ENCODE results near the gene IYD.
"Not testable (repeated sequence)": the region's sequence is repeated elsewhere in the genome, so short reads cannot be mapped to it uniquely, and the experiment has no call there.

IYD gene

DNA sequence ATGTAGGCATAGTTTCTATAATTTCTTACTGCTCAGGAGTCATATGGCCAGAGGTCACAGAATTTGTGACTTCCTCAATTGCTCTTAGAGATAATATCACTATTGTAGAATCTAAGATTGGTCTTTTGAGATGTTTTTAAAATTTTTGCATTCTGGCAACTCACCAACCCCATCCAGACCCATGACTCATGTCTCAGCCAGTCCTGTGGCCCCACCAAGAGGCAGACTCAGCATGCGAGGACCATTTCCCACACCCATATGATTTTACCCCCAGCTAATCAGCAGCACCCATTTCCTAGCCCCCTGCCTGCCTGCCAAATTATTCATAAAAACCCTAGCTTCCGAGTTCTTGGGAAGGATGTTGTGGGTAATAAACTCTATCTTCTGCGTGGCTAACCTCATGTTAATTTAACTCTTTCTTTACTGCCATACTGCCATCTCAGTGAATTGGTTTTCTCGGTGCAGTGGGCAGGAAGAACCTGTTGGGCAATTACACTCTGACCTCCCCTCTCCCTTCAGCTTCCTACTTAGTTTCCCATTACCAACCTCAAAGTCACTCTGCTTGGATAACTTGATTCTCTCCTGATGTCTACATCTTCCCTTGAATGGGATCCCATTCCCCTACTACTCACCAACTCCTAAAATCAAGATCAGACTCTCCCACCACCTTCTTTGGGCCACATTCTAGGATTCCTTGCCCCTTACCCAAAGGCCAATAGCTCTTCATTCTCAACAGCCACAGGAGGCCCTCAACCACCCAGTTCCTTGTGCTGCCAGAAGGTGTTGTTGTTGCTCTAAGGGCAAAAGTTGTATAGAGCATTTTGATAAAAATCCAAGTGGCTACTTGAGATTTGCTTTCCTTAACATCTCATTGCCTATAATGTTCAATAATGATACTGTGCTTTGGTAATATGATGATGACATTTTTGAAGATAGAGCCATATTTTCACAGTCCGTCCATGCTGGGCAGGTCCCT lies 16.2 kb upstream of the IYD start:
- DNase-seq, result no peak

DNA sequence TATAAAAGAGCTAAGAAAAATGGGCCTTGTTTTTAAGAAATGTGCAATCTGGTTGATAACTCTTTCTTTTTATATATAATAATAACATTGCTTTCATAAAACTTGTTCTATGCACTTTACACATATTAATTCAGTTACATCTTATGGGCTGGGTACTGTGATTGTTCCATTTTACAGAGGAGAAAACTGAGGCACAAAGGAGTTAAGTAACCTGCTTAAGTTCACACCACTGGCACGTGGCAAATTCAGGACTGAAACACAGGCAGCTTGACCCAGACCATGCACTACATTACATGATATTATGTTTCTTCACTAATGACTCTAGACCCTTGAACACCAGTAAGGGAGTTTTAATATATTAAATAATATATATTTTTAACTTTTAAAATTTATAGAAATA lies 15.4 kb upstream of the IYD start:
- no peak for DNase-seq

DNA sequence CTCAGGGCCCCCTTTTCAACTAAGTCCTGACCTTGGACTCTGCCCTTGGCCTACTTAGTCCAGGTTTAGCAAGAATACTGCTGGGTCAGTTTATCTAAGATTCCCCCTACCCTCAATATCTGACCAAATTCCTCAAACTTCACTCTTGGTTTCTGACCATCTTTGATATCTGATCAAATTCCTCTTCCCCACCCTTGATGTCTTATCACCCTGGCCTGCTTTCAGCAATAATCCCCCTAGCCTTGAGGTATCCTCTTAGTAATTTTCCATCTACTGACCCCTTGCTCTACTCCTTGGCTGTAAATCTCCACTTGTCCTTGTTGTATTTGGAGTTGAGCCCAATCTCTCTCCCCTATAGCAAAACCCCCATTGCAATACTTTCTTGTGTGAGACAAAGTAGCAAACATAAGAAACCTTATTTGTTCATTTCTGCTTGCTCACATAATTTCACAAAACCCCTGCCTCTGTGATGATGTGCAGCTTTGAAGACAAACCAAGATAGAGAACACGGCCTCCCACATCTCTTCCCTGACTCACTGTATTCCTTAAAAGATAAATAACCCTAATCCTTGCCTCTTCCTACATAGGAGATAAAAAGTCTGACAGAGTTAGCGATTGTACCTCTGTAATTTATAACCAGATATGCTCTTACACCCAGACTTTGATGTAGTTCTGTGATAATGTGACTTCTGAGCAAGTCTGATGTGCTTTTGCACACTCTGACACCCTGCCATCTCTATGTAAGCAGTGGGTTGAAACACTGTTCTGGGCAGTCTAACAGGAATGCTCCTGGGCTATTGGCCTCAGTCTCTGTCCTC lies 13.8 kb upstream of the IYD start:
- DNase-seq, result no peak

DNA sequence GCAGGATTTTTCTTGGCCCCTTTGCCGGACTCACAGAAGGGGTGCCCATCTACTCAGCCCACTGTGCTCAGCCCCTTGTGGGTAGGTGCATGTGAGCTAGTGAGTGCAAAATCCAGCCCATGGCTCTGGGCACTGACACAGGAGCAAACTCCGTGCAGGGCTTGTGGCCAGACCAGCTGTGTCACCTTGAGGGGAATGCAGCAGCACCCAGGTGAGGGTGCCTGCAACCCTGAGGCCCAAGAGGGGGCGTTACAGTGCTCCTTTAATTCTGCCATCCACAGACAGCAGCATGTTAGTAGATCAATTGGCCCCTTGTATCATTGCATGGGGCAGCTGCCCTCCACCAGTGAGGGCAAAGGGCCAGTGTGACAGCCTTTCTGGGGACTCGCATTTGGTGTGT lies 12.9 kb upstream of the IYD start:
- DNase-seq, result no peak

DNA sequence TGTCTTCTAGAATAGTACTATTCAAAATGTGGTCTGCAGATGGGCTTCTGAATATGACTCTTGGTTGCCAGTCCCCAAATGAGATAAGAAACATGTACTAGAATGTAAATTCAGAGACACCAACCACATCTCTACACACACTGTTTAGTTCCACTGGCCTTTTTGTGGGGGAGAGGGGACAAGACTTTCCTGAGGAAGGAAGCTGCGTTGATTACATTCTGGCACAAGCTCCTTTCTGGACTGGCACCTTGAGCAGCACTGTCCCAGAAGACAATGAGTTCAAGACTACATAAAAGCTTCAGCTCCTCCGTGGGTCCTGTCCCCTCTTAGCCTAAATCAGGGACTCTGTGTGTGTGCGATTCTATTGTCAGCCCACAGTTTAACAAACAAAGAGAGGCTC lies 6.9 kb upstream of the IYD start:
- DNase-seq, result no peak

DNA sequence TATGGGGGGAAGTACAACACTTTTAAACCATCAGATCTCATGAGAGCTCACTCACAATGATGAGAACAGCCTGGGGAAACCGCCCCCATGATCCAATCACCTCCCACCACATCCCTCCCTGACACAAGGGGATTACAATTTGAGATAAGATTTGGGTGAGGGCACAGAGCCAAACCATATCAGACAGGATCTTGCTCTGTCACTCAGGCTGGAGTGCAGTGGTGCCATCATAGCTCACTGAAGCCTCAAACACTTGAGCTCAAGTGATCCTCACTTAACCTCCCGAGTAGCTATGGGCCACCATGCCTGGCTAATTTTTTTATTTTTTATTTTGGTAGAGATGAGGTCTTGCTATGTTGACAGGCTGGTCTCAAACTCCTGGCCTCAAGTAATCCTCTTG lies 5.1 kb upstream of the IYD start:
- no peak for DNase-seq

DNA sequence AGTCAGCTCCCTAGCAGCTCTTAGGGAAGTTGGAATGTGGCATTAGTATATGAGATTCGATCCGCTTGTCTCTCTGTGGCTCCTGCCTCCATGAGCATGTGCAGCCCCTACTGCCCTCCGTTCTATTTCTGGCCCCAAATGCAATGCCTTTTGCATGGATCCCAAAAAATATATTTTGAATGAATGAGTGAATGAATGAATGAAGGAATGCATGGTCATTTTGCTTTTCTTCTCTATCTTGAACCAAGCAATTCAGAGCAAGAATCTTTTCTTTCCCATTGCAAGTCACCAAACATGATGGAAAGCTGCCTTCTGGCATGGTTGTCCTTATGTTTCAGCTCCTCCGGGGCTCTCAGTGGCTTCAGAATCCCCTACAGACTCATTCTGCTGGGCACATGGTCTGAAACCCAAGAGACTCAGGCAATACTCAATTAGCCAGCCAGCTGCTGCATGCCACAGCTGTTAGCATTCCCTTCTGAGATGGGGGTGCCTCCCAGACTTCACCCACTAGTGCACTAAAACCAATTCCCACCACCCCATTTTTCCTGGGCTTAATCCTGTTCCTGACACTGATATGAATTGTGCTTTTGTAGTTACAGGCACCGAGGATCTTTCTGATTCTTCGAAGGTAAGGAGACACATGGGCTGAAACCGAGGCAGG lies 2.6 kb upstream of the IYD start:
- DNase-seq, result no peak

DNA sequence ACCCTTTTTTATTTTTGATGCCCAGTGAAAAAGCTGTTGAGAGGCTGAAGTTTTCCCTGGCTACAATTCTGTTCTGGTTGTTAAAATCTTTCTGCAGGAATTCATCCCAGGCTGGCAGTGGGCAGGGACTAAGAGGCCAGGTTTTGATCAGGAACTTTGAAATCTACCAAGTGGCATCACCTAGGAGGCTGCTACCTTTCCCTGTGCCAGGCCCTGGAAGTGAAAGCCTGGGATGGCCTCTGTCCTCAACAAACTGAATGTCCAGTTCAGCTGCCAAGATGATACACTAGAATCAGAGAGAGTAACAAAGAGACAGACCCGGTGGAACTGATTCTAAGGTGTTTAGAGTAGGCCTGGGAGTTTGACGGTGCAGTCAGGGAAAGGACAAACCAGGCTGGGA lies 596 bp downstream of the IYD start:
- no peak for DNase-seq

DNA sequence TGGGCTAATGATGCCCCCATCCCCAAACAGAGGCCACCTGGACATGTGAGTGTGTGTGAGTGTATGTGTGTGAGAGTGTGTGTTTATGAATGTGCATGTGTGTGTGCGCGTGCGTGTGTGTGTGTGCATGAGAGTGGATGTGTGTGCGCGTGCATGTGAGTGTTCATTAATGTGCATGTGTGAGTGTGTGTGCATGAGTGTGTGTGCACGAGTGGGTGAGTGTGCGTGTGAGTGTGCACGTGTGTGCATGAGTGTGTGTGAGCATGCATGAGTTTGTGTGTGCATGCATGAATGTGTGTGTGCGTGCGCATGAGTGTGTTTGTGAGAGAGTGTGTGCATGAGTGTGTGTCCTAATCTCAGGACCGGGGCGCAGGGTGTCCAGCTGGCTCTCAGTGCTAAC lies 1.3 kb downstream of the IYD start:
- no peak for DNase-seq

DNA sequence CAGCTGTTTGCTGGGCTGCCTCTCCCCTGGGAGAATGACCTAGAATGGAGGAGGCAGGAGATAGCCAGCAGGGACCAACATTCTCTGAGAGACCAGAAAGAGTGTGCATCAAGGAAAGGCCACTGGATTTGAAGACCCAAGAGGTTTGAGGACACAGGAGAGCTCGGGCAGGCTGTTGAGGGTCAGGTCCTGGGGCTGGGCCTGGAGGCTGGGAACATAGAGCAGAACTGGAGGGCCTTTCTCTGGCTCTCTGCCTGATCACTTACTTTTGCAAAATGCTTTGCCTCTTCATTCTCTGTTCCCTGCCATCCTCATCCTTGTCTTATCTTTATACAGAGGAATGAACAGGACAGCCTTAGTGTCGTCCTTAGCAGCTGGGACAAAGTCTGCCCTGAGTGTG lies 2.5 kb downstream of the IYD start:
- no peak for DNase-seq

DNA sequence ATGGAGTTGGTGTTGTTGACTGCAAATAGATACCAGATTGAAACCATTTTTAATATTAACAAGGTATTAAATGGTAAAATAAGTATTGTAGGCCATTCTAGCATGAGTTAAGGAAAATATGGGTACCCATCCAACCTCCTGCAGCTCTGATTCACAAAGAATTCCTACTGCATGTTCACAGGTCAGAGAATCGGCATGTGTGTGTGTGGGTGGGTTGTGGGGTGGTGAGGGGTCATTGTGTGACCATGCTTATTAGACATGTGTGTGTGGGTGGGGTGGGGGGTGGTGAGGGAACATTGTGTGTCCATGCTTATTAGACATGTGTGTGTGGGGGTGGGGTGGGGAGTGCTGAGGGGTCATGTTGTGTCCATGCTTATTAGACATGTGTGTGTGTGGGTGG lies 3.2 kb downstream of the IYD start:
- no peak for DNase-seq

DNA sequence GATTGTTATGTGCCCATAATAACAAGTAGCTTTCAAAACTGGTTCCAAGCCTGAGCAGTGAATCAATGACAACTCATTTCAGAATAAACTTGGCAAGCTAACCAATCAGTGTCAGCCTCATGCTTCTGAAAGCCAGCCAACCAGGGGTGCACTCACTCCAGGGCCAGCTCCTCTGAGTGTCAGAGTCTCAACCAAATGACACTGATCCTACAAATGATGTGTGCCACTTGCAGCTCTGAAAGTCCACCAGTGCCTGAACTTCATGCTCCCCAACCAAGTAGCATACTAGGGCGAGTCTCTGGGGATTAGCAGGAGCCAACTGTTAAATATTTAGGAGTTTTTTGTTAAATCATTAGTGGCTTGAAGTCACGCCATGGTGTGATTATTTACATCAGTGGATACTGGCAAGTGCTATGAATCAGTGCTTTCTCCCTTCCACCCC lies 4.5 kb downstream of the IYD start:
- no peak for DNase-seq

DNA sequence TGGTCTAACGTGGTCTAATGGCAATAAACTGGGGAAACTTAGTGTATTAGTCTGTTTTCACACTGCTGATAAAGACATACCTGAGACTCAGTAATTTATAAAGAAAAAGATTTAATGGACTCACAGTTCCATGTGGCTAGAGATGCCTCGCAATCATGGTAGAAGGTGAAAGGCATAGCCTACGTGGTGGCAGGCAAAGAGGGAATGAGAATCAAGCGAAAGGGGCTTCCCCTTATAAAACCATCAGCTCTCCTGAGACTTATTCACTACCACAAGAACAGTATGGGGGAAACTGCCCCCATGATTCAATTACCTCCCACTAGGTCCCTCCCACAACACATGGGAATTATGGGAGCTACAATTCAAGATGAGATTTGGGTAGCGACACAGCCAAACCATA lies 5.5 kb downstream of the IYD start:
- not testable (repeated sequence) for DNase-seq

DNA sequence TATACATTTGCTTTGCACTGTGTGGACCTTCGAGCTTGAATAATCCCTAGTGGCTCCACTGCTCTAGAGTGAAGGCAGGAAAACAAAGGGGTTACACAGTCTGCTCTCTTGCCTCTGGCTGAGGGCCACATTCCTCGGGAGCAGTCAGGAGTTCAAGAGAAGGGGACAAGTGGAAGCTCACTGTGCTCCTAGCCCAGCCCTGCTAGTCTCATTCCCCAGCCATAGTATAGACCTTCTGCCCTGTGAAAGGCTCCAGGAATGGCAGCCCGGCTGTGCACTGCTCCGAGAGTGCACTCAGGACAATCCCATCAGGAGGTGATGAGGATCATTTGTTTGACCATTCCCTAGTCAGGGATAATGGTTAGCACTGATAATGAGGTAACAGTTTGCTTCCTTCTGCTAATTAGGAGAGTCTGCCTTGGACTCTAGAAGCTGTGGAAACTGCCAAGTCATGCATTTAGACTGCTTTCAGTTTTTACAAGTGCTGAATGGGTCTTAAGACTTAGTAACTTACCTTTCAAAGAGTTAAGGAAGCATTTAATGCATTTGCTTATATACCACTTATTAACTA lies 8.5 kb downstream of the IYD start:
- no peak for DNase-seq

DNA sequence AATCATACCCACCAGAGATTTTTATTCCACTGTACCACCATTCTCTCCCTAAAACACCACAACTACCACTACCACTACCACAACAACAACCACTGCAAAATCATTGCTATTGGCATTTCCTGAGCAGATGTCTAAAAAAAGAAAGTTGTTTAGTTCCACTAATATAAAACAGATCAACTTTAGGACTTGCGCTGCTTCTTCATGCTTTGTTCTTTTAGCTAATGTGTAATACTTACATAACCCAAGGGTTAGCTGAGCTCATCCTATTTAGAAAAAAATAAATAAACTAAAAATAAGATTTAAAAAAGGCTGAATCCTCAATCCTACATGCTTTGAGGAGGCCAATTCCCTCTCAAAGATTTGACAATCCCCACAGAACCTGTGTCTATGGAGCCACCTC lies 11.4 kb downstream of the IYD start:
- DNase-seq, result no peak

DNA sequence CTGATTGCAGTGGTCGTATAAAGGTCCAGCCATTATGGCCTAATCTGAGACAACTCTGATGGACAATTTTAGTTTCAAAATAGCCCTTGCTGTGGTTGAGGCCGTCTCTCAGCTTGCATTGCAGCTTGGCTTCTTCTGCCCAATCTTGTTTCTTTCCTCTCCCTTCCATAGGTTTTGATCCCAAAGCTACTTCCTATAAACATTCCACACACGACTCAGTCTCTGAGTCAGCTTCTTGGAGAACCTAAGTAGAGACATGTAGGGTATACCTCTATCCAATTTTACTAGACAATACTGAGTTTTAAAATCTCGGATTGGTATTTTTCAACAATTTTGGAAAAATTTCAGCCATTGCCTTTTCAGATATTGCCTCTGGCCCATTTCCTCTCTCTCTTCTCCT lies 13.4 kb downstream of the IYD start:
- no peak for DNase-seq

DNA sequence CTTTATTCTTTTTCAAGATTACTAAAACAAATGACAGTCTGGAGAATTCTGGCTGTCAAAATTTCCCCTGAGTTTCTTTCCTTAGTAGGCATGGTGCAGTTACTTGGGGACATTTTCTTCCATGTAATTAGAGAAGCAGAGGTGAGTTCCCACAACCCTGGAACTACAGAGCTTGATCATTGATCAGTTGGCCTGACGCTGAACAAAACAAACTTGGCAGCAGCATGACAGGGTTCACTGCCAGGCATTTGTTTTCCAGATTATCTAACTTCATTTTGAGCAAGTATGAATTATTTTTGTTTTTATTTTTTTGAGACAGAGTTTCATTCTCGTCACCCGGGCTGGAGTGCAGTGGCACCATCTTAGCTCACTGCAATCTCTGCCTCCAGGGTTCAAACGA lies 22.6 kb downstream of the IYD start:
- no peak for DNase-seq

DNA sequence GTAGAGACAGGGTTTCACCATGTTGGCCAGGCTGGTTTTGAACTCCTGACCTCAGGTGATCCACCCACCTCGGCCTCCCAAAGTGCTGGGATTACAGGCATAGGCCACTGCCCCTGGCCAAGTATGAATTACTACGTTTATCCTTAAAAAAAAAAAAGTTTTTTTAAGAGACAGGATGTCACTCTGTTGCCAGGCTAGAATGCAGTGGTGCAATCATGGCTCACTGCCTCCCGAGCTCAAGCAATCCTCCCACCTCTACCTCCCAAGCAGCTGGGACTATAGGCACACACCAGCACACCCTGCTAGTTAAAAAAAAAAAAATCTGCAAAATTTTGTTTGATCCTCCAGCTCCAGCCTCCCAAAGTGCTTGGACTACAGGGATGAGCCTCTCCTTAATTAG lies 23.1 kb downstream of the IYD start:
- DNase-seq, result no peak

DNA sequence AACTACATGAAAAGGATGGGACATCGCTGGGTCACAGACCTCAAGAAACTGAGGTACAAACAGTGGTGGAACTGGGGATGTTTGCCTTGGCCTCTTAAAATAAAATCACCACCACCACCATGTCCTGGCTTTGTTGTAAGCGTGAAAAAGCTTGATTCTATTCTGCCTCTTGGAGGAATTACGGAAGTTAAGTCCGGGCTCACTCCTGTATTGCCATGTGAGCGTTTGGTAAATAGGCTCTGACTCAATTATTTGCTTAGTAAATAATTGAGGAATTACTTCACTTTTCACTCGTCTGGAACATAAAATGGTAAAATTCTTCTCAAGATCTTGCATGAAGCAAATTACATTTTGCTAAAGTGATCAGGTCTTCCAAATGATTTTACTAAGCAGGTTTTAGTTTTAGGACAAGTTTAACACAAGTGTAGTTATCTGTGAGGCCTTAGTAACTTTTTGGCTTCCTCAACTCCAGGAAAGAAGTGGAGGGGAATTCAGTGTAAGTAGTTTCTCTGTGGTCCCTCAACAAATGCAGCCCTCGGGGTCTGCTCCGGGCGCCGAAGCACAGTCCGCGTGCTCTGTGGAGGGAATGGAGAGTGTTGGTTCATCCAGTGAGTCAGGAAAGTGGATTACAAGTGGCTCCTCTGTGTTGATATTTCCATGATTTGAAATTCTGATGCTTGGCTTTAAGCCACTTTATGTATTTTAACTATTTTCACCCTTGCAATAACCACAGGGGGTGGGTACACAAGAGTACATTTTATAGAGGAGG lies 23.8 kb downstream of the IYD start:
- no peak for DNase-seq

DNA sequence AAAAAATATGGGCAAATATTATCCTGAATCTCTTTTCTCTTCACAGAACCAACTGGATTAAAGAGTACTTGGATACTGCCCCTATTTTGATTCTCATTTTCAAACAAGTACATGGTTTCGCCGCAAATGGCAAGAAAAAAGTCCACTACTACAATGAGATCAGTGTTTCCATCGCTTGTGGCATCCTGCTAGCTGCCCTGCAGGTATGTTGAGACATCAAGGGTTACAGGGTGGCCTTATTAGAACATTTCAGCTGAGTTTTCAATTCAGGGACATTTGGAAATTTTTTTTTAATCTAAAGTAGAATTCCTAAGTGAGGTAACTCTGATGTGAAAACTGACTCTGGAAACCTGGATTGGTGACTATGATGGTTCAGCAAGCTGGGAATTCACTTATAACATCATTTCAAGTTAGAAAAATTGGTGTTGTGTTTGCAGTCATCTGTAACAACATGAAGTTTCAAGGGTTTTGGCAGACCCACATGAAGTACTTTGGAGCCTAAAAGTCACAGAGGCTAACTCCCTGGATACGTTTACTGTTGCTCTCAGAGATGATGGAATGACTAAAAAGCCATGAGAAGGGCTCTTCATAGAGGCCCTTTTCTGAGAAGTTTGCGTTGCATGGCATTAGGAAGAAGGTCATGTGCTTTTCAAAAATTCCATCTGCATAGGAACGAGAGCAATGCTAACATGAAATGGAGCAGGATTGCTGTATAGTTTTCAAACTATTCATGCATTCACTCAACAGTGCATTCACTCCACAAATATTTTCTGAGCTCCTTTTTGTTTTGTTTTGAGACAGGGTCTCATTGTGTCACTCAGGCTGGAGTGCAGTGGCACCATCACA lies 25.5 kb downstream of the IYD start:
- DNase-seq, result no peak

DNA sequence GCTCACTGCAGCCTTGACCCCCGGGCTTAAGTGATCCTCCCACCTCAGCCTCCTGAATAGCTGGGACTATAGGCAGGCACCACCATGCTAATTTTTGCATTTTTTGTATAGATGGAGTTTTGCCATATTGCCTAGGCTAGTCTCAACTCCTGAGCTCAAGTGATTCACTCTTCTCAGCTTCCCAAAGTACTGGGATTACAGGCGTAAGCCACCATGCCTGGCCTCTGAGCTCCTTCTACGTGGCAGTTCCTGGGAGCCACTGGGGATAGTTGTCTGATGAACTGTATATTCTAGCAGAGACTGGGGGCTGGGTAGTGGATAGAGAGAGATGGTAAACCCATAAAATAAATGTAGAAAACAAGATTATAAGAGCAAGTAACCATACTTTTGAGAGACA lies 26.1 kb downstream of the IYD start:
- no peak for DNase-seq

All from cortex of kidney (tissue), 1 donor.